ENCODE data around the gene STAG3. TPM values are rescaled to one million over a fixed set of nuclear protein-coding genes. Genes with fewer than 3 reads are reported as not detected.

STAG3 gene
- total RNA-seq, 1 experiment from 2014 or later: 1.7 TPM

DNA sequence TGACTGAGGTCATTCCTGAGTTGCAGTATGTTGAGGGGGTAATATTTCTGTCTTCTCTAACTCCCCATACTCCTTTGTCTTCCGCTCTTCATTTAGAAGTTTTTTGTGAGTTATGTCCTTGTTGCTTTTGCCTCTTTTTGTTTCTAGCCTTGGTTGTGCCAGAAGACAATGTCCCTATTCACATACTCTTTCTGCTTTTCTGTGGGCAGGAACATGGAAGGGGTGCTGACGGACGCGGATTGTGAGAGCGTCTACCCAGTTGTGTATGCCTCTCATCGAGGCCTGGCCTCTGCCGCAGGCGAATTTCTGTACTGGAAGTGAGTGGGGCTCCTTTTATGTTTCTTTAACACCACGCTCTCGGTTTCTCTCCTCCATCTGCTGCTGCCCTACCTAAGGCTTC is 20.5 kb downstream of the STAG3 start:
- no peak for ATAC-seq
- H3K36me3 ChIP-seq (ENCODE audit: control insufficient read depth, insufficient read depth, low read length): no peaks in the 10 kb centered on the region
- TF ChIP-seq SIN3A (IDR thresholded peaks at IDR 0.05; ENCODE audit: borderline replicate concordance, insufficient read depth, low read depth, low read length): no peak
- ChIA-PET CTCF (no interaction called here), POLR2A (no interaction called here)
- no peak overlapping the region for H3K27ac ChIP-seq (ENCODE audit: low read length)
- intact Hi-C loops (cut with micrococcal nuclease; ENCODE audit: unreplicated experiment): no loop called here
- H3K27me3 ChIP-seq (ENCODE audit: control insufficient read depth, insufficient read depth, low read length): 0 out of 2 replicates have a peak, but pooled peaks cover 10% of the 10 kb centered on the region
- H3K4me1 ChIP-seq (ENCODE audit: control insufficient read depth, insufficient read depth, low read length): no peaks in the 10 kb centered on the region; the same call in 1 of the 2 replicates
- H3K4me3 ChIP-seq (ENCODE audit: low read depth in 2 of 2, low read length in 2 of 2): no peak overlapping the region
- BruUV-seq (replicated peaks): no TSS peak
- H3K9me3 ChIP-seq (ENCODE audit: control insufficient read depth, insufficient read depth, low read depth, low read length): no peaks in the 10 kb centered on the region
- in situ Hi-C loops (cut with HindIII; ENCODE audit: low pct_unique_long_range_greater_than_20kb, low sequenced_read_pairs): no loop called here
- DNase-seq (ENCODE audit: low read depth, low spot score): no peak

DNA sequence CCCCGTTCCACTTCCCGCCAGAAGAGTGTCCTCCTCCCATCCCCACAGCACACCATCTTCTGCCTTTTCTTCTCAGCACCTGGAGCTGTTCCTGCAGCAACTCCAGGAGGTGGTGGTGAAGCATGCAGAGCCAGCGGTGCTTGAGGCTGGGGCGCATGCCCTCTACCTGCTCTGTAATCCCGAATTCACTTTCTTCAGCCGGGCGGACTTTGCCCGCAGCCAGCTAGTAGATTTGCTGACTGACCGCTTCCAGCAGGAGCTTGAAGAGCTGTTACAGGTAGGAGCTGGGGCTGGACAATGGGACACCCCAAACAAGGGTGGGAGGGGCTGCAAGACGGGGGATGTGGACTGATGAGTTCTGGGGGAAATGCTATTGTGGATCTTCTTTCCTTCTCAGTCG is 23.0 kb downstream of the STAG3 start:
- in situ Hi-C loops (cut with HindIII; ENCODE audit: low pct_unique_long_range_greater_than_20kb, low sequenced_read_pairs) (no loop called here), intact Hi-C loops (cut with micrococcal nuclease; ENCODE audit: unreplicated experiment) (no loop called here)
- ChIA-PET CTCF (no interaction called here), POLR2A (no interaction called here)
- H3K4me3 ChIP-seq (ENCODE audit: low read depth in 2 of 2, low read length in 2 of 2): no peak overlapping the region
- ATAC-seq (no peak), DNase-seq (ENCODE audit: low read depth, low spot score) (no peak)
- no peaks in the 10 kb centered on the region for H3K9me3 ChIP-seq (ENCODE audit: control insufficient read depth, insufficient read depth, low read depth, low read length)
- no peaks in the 10 kb centered on the region for H3K36me3 ChIP-seq (ENCODE audit: control insufficient read depth, insufficient read depth, low read length)
- no peak for TF ChIP-seq POLR2AphosphoS5 (IDR thresholded peaks at IDR 0.05; ENCODE audit: low read depth, low read length)
- TF ChIP-seq SIN3A (IDR thresholded peaks at IDR 0.05; ENCODE audit: borderline replicate concordance, insufficient read depth, low read depth, low read length): no peak
- TF ChIP-seq, protein P1, sequence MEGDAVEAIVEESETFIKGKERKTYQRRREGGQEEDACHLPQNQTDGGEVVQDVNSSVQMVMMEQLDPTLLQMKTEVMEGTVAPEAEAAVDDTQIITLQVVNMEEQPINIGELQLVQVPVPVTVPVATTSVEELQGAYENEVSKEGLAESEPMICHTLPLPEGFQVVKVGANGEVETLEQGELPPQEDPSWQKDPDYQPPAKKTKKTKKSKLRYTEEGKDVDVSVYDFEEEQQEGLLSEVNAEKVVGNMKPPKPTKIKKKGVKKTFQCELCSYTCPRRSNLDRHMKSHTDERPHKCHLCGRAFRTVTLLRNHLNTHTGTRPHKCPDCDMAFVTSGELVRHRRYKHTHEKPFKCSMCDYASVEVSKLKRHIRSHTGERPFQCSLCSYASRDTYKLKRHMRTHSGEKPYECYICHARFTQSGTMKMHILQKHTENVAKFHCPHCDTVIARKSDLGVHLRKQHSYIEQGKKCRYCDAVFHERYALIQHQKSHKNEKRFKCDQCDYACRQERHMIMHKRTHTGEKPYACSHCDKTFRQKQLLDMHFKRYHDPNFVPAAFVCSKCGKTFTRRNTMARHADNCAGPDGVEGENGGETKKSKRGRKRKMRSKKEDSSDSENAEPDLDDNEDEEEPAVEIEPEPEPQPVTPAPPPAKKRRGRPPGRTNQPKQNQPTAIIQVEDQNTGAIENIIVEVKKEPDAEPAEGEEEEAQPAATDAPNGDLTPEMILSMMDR (IDR thresholded peaks at IDR 0.05): no peak
- TF ChIP-seq, protein P2, sequence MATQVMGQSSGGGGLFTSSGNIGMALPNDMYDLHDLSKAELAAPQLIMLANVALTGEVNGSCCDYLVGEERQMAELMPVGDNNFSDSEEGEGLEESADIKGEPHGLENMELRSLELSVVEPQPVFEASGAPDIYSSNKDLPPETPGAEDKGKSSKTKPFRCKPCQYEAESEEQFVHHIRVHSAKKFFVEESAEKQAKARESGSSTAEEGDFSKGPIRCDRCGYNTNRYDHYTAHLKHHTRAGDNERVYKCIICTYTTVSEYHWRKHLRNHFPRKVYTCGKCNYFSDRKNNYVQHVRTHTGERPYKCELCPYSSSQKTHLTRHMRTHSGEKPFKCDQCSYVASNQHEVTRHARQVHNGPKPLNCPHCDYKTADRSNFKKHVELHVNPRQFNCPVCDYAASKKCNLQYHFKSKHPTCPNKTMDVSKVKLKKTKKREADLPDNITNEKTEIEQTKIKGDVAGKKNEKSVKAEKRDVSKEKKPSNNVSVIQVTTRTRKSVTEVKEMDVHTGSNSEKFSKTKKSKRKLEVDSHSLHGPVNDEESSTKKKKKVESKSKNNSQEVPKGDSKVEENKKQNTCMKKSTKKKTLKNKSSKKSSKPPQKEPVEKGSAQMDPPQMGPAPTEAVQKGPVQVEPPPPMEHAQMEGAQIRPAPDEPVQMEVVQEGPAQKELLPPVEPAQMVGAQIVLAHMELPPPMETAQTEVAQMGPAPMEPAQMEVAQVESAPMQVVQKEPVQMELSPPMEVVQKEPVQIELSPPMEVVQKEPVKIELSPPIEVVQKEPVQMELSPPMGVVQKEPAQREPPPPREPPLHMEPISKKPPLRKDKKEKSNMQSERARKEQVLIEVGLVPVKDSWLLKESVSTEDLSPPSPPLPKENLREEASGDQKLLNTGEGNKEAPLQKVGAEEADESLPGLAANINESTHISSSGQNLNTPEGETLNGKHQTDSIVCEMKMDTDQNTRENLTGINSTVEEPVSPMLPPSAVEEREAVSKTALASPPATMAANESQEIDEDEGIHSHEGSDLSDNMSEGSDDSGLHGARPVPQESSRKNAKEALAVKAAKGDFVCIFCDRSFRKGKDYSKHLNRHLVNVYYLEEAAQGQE (IDR thresholded peaks at IDR 0.05; ENCODE audit: insufficient read depth in 1 of 2, low read depth in 2 of 2, low read length in 1 of 2): no peak
- TF ChIP-seq TCF7L2 (IDR thresholded peaks at IDR 0.05; ENCODE audit: low read depth, low read length): no peak
- no peaks in the 10 kb centered on the region; the same call in 1 of the 2 replicates for H3K4me1 ChIP-seq (ENCODE audit: control insufficient read depth, insufficient read depth, low read length)
- H3K27ac ChIP-seq (ENCODE audit: low read length): no peak overlapping the region
- BruUV-seq (replicated peaks): no TSS peak
- H3K27me3 ChIP-seq (ENCODE audit: control insufficient read depth, insufficient read depth, low read length): 0 out of 2 replicates have a peak, but pooled peaks cover 10% of the 10 kb centered on the region

DNA sequence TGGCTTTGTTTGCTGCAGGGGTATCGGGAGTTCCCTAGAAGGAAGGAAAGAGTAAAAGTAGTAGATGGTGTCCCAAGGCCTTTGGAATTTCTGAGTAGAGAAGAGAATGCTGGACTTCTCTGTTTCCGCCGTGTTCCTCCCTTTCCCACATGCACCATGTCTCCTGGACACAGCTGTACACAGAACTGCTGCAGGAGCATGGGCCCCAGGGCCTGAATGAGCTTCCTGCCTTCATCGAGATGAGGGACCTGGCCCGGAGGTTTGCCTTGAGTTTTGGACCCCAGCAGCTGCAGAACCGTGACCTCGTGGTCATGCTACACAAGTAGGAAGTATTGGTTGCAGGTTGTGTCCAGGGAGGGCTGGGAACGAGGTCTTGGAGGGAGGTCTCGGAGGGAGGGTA is 26.7 kb downstream of the STAG3 start:
- ChIA-PET CTCF (interaction anchor here (1.2 kb wide), 1 partner anchor 72 kb away, joined by 3 read pairs; no protein-coding TSS in a partner anchor), POLR2A (interaction anchor here (0.5 kb wide), 1 partner anchor 103 kb away, joined by 13 read pairs; the partner anchor contains the start of genes AP4M1 and MCM7)
- no TSS peak for BruUV-seq (replicated peaks)

More for the DNA sequence above, 26.7 kb downstream of the STAG3 start:
- no peaks in the 10 kb centered on the region for H3K36me3 ChIP-seq (ENCODE audit: control insufficient read depth, insufficient read depth, low read length)
- no peaks in the 10 kb centered on the region; the same call in 1 of the 2 replicates for H3K4me1 ChIP-seq (ENCODE audit: control insufficient read depth, insufficient read depth, low read length)
- in situ Hi-C loops (cut with HindIII; ENCODE audit: low pct_unique_long_range_greater_than_20kb, low sequenced_read_pairs): no loop called here
- no peaks in the 10 kb centered on the region for H3K9me3 ChIP-seq (ENCODE audit: control insufficient read depth, insufficient read depth, low read depth, low read length)
- peaks cover 10% of the 10 kb centered on the region; the same call in 1 of the 2 replicates for H3K27me3 ChIP-seq (ENCODE audit: control insufficient read depth, insufficient read depth, low read length)
- DNase-seq (ENCODE audit: low read depth, low spot score): no peak
- no peak overlapping the region for H3K4me3 ChIP-seq (ENCODE audit: low read depth in 2 of 2, low read length in 2 of 2)
- no peak for ATAC-seq
- H3K27ac ChIP-seq (ENCODE audit: low read length): no peak overlapping the region
- intact Hi-C loops (cut with micrococcal nuclease; ENCODE audit: unreplicated experiment): no loop called here
- TF ChIP-seq, protein P2 (IDR thresholded peaks at IDR 0.05; ENCODE audit: insufficient read depth in 1 of 2, low read depth in 2 of 2, low read length in 1 of 2): no peak
- TF ChIP-seq, protein P1 (IDR thresholded peaks at IDR 0.05): no peak
- TF ChIP-seq TCF7L2 (IDR thresholded peaks at IDR 0.05; ENCODE audit: low read depth, low read length) (no peak), SIN3A (IDR thresholded peaks at IDR 0.05; ENCODE audit: borderline replicate concordance, insufficient read depth, low read depth, low read length) (no peak), POLR2AphosphoS5 (IDR thresholded peaks at IDR 0.05; ENCODE audit: low read depth, low read length) (no peak)

Data from Panc1 (cell line).